K562 (cell line): ENCODE data around the gene NLRP12. TPM values are rescaled to one million over a fixed set of nuclear protein-coding genes. Genes with fewer than 3 reads are reported as not detected.

Experiments
- EHMT2 ChIP-seq: fragments of 450-650 bp; IDR thresholded peaks from 2 replicates; pipeline ENCODE4 v1.6.1; 2018; ENCODE audit warnings: antibody characterized with exemption
- FOXA1 ChIP-seq: fragments of 450-650 bp; IDR thresholded peaks from 2 replicates; pipeline ENCODE4 v1.6.1; 2016; ENCODE audit warnings: mild to moderate bottlenecking, borderline replicate concordance
- PHF20 ChIP-seq: fragments of 450-650 bp; IDR thresholded peaks from 2 replicates; pipeline ENCODE4 v1.6.1; 2018; ENCODE audit not compliant: partially characterized antibody
- POLR2AphosphoS2 ChIP-seq: IDR thresholded peaks from 2 replicates; pipeline ENCODE4 v1.6.1; 2012; ENCODE audit warnings: low read length, improper control_type of control experiment
- SMAD1 ChIP-seq: fragments of 150-350 bp; IDR thresholded peaks from 2 replicates; pipeline ENCODE4 v1.6.1; 2014; ENCODE audit warnings: low read length, low read depth; ENCODE audit not compliant: partially characterized antibody
- SPI1 ChIP-seq: IDR thresholded peaks from 2 replicates; pipeline ENCODE4 v1.6.1; 2011; ENCODE audit warnings: low read depth, low read length, control low read depth, borderline replicate concordance
- polyA plus RNA-seq, 8 experiments: library from polyadenylated mRNA; depleted of rRNA in 4 of 8; stranded (reverse) in 5 of 8; unstranded in 3 of 8; fragments of >200 nt; fragmentation: Nextera tagmentation in 2 of 8; fragmentation: Illumina TruSeq in 1 of 8; extraction: Ambion mirVana in 2 of 8; extraction: Trizol in 1 of 8; gene quantifications; 2 replicates each; pipeline versions ENCODE4 v1.2.1 to v1.2.3, GENCODE V29; 2011 to 2014; ENCODE audit warnings: inconsistent platforms in 1 of 8, missing spikeins in 1 of 8
- total RNA-seq, 7 experiments: library from RNA; depleted of rRNA in 6 of 7; stranded (reverse); fragments of >200 nt in 6 of 7; fragmentation: Illumina TruSeq in 2 of 7; extraction: Trizol in 2 of 7; gene quantifications; 2 replicates each; pipeline versions ENCODE4 v1.2.1 to v1.2.3, GENCODE V29; 2011 to 2021; ENCODE audit warnings: low replicate concordance in 1 of 7
- TF ChIP-seq, protein P1 (sequence below): fragments of 250-450 bp; sonication (Bioruptor Pico); IDR thresholded peaks from 2 replicates; pipeline ENCODE4 v1.5.0; 2020; ENCODE audit warnings: mild to moderate bottlenecking
- TF ChIP-seq, protein P2 (sequence below), 2 experiments: fragments of 450-650 bp in 1 of 2; IDR thresholded peaks; 2 replicates each; pipeline ENCODE4 v1.6.1; 2011 to 2017; ENCODE audit warnings: low read depth in 2 of 2, antibody characterized with exemption in 1 of 2, borderline replicate concordance in 1 of 2, low read length in 1 of 2, mild to moderate bottlenecking in 1 of 2, mixed read lengths in 1 of 2; ENCODE audit not compliant: control insufficient read depth in 1 of 2
- TF ChIP-seq, protein P3 (sequence below): sonication (generic); formaldehyde crosslinking; IDR thresholded peaks from 2 replicates; pipeline ENCODE4 v1.5.0; 2020; ENCODE audit warnings: missing genetic modification reagents

NLRP12 gene
- total and polyA plus RNA-seq, 9 of the 15 experiments (the other 6 are each of a cell fraction or from before 2014, with no cell fraction given), result not detected

DNA sequence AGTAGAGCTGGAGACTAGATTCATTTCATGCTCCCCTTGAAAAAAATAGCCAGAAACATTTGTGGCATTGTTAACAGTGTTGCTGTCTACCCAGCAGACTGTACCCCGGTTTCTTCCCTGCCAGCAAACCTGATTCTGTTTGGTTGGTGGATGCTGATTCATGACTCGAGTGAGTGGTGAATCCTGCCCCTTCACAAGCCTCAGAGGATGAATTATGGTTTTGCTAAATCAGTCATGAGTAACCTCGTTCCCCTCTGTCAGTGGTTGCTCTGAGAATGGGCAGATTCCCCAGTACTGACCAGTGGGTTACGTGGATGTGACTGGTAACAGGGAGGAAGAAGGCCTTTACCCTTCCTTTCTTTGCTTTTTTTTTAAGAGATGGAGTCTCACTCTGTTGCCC is 10.1 kb downstream of the NLRP12 start (continued):
- TF ChIP-seq, protein P1, sequence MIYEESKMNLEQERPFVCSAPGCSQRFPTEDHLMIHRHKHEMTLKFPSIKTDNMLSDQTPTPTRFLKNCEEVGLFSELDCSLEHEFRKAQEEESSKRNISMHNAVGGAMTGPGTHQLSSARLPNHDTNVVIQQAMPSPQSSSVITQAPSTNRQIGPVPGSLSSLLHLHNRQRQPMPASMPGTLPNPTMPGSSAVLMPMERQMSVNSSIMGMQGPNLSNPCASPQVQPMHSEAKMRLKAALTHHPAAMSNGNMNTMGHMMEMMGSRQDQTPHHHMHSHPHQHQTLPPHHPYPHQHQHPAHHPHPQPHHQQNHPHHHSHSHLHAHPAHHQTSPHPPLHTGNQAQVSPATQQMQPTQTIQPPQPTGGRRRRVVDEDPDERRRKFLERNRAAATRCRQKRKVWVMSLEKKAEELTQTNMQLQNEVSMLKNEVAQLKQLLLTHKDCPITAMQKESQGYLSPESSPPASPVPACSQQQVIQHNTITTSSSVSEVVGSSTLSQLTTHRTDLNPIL, result no peak
- TF ChIP-seq PHF20, result no peak
- TF ChIP-seq, protein P2, sequence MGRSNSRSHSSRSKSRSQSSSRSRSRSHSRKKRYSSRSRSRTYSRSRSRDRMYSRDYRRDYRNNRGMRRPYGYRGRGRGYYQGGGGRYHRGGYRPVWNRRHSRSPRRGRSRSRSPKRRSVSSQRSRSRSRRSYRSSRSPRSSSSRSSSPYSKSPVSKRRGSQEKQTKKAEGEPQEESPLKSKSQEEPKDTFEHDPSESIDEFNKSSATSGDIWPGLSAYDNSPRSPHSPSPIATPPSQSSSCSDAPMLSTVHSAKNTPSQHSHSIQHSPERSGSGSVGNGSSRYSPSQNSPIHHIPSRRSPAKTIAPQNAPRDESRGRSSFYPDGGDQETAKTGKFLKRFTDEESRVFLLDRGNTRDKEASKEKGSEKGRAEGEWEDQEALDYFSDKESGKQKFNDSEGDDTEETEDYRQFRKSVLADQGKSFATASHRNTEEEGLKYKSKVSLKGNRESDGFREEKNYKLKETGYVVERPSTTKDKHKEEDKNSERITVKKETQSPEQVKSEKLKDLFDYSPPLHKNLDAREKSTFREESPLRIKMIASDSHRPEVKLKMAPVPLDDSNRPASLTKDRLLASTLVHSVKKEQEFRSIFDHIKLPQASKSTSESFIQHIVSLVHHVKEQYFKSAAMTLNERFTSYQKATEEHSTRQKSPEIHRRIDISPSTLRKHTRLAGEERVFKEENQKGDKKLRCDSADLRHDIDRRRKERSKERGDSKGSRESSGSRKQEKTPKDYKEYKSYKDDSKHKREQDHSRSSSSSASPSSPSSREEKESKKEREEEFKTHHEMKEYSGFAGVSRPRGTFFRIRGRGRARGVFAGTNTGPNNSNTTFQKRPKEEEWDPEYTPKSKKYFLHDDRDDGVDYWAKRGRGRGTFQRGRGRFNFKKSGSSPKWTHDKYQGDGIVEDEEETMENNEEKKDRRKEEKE (IDR thresholded peaks at IDR 0.05; ENCODE audit: borderline replicate concordance in 1 of 2, control insufficient read depth in 1 of 2, low read depth in 2 of 2, low read length in 1 of 2), result no peak
- TF ChIP-seq EHMT2, result no peak
- TF ChIP-seq SPI1, result no peak
- TF ChIP-seq FOXA1, result no peak
- no peak for TF ChIP-seq SMAD1
- TF ChIP-seq, protein P3, sequence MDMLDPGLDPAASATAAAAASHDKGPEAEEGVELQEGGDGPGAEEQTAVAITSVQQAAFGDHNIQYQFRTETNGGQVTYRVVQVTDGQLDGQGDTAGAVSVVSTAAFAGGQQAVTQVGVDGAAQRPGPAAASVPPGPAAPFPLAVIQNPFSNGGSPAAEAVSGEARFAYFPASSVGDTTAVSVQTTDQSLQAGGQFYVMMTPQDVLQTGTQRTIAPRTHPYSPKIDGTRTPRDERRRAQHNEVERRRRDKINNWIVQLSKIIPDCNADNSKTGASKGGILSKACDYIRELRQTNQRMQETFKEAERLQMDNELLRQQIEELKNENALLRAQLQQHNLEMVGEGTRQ (CRISPR knock-in tag), result no peak
- no peak for TF ChIP-seq POLR2AphosphoS2
